Duodenal mucosa (tissue), 2 donors: Measurements from ENCODE around the gene GALK1.
"Not testable (repeated sequence)": the region's sequence is repeated elsewhere in the genome, so short reads cannot be mapped to it uniquely, and the experiment has no call there.

Experiments used
- H3K27ac ChIP-seq: one replicate; pipeline ENCODE4 v1.7.0; 2013; ENCODE audit warnings: low read depth, low read length
- H3K27me3 ChIP-seq, 2 donors: one replicate each; pipeline ENCODE4 v1.7.0; 2013; ENCODE audit warnings: low read length in 2 of 2, control low read depth in 1 of 2; ENCODE audit not compliant: insufficient read depth in 2 of 2, control insufficient read depth in 1 of 2
- H3K36me3 ChIP-seq, 2 donors: one replicate each; pipeline ENCODE4 v1.7.0; 2013; ENCODE audit warnings: low read length in 2 of 2, control low read depth in 1 of 2; ENCODE audit not compliant: insufficient read depth in 2 of 2, control insufficient read depth in 1 of 2
- H3K4me1 ChIP-seq, 2 donors: one replicate each; pipeline ENCODE4 v1.7.0; 2013; ENCODE audit warnings: low read length in 2 of 2, control low read depth in 1 of 2; ENCODE audit not compliant: insufficient read depth in 2 of 2, control insufficient read depth in 1 of 2
- H3K4me3 ChIP-seq, 2 donors: one replicate each; pipeline ENCODE4 v1.7.0; 2013; ENCODE audit warnings: low read length in 2 of 2, low read depth in 1 of 2
- H3K9ac ChIP-seq, 2 donors: one replicate each; pipeline ENCODE4 v1.7.0; 2013; ENCODE audit warnings: low read length in 2 of 2, low read depth in 1 of 2
- H3K9me3 ChIP-seq, 2 donors: one replicate each; pipeline ENCODE4 v1.7.0; 2013; ENCODE audit warnings: low read length in 2 of 2, control low read depth in 1 of 2; ENCODE audit not compliant: control insufficient read depth in 1 of 2

Gene GALK1

DNA sequence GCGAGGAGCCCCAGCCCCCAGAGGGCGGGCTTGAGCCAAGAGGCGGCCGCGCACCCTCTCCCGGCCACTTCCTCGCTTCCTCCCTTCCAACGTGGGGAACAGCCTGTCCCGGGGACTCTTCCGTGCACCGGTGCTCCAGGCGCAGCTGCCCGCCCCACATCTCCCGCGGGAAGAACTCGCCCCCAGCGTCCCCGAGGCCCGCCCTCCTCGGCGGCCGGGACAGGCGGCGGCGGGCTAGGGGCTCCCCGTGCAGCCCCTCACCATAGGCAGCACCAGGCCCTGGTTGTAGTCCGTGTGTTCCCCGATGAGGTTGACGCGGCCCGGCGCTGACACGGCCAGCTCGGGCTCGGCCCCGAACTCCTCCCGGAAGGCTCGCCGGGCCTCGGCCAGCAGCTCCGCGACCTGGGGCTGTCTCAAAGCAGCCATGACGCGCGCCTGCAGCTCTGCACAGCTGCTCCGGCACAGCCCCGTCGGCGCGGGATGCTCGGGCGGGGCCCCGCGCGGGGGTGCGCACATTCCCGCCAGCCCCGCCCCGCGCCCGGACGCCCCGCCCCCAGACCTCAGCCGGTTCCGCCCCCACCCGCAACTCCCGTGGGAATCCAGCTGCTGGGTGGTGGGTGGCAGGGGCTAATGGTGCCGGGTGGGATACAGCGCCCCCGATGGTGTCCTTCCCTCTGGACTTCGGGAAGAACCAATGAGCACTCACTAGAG is at the start of gene GALK1:
TSS of gene GALK1 (minus strand) at position 482 of the 711 bp plus-strand sequence. CDS start at position 426, 56 bp downstream.
- Histone ChIP-seq H3K27me3 (no peaks in the 10 kb centered on the region), H3K4me1 (peaks cover 17 to 23% of the 10 kb centered on the region in 2 donors), H3K9me3 (no peaks in the 10 kb centered on the region), H3K36me3 (peaks cover 0 to 8% of the 10 kb centered on the region in 2 donors), H3K27ac (peak within 1 kb of the TSS; percentile 75), H3K9ac (peak within 1 kb of the TSS; percentile 76 to 86), H3K4me3 (peak within 1 kb of the TSS; percentile 77 to 83)

DNA sequence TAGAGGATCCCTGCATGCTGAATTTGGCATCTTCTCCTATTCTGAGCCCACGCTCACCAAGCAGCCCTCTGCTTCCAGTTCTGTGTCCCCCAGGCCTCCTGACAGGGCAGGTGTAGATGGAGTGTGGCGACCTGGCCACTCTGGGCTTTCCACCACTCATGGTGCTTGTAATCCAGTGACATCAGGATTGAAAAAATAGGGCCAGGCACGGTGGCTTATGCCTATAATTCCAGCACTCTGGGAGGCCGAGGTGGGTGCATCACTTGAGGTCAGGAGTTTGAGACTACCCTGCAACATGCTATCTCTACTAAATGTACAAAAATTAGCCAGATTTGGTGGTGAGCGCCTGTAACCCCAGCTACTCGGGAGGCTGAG is 49.0 kb upstream of the GALK1 start:
- peaks cover 0 to 6% of the 10 kb centered on the region in 2 donors for H3K4me1 ChIP-seq
- no peak overlapping the region for H3K4me3 ChIP-seq
- no peaks in the 10 kb centered on the region for H3K27me3 ChIP-seq
- H3K36me3 ChIP-seq, result peaks cover 41 to 81% of the 10 kb centered on the region in 2 donors
- H3K9me3 ChIP-seq, result no peaks in the 10 kb centered on the region
- H3K9ac ChIP-seq, result no peak overlapping the region
- H3K27ac ChIP-seq, result no peak overlapping the region

DNA sequence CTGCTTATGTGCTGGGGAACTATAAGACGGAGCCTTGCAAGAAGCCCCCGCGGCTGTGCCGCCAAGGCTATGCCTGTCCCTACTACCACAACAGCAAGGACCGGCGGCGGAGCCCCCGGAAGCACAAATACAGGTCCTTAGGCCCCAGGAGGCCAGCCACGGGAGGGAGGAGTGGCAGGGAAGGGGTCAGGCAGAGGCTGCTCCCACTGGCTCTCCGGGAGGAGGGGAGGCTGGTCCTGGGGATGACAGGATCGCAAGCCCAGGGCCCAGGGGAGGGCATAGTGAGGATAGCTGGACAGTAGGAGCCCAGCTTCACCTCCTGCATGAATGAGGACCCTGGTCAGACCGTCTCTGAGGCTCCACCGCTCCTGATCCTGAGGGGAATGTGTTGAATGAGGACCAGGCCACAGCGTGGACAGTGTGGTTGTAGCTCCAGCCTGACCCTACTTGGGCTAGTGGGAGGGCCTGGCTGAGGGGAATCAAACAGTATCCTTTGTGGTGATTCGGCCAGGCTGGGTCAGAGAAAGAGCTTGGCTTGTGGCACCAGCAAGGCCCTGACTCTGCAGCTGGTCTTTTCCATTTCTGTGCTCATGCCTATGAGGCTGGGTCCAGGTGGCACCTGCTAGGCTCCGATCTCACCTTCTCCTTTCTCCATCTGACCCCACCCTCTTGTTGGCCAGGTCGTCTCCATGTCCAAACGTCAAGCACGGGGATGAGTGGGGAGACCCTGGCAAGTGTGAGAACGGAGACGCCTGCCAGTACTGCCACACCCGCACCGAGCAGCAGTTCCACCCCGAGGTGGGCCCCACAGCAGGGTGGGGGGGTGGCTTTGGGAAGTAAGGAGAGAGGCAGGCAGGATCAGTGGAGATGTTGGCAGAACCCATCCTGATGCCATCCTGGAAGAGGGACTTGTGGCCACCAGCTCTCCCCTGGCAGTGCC is 48.4 kb upstream of the GALK1 start:
- Histone ChIP-seq H3K27me3 (no peaks in the 10 kb centered on the region), H3K9ac (no peak overlapping the region), H3K4me3 (no peak overlapping the region), H3K9me3 (no peaks in the 10 kb centered on the region), H3K4me1 (peaks cover 0 to 6% of the 10 kb centered on the region in 2 donors), H3K36me3 (peaks cover 35 to 75% of the 10 kb centered on the region in 2 donors), H3K27ac (no peak overlapping the region)

DNA sequence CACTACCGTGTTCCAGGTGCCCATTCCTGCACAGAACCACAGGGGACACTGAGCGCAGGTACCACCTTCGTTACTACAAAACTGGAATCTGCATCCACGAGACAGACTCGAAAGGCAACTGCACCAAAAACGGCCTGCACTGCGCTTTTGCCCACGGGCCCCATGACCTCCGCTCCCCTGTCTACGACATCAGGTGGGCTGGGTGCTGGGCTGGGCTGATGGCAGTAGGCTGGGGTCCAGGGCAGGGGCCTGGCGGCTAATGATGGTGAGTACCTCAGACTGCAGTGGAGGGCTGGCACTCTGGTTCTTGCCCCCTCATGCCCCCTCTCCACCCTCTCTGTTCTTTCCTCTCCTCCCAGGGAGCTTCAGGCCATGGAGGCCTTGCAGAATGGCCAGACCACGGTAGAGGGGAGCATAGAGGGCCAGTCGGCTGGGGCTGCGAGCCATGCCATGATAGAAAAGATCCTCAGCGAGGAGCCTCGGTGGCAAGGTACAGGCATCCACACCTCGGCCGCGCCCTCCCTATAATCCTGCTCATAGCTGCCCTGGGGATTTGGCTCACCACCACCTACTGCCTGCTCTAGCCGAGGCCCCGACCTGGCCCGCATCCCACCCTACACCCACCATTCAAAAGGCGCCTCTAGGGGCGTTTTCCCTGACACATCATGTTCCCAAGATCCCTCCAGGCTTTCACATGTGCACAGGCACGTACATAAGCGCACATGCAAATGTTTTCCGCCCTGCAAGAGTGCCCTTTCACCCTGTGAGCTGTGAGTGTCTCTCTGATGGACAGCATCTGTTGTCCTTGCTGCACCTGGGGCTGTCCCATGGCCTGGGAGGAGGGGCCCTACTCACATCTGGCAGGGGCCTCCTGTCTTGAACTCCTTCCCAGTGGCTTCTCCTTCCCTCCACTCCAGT is 47.4 kb upstream of the GALK1 start:
- Histone ChIP-seq H3K36me3 (peaks cover 33 to 65% of the 10 kb centered on the region in 2 donors), H3K4me1 (peaks cover 0 to 6% of the 10 kb centered on the region in 2 donors), H3K9me3 (no peaks in the 10 kb centered on the region), H3K9ac (no peak overlapping the region), H3K4me3 (no peak overlapping the region), H3K27me3 (no peaks in the 10 kb centered on the region), H3K27ac (no peak overlapping the region)

DNA sequence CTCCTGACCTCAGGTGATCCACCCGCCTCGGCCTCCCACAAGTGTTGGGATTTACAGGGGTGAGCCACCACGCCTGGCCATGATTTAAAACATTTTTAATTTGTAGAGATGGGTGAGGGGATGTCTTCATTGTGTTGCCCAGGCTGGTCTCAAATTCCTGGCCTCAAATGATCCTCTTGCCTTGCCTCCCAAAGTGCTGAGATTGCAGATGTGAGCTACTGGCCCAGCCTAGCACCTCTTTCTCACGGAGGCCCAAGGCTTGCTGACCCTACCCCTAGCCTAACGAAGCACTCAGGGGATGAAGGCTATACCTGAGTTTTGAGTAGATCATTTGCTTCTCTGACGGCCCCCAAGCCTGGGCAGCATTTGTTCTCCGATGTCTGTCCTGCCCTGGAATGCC is 46.2 kb upstream of the GALK1 start:
- Histone ChIP-seq H3K4me1 (peaks cover 0 to 6% of the 10 kb centered on the region in 2 donors), H3K27me3 (no peaks in the 10 kb centered on the region), H3K9ac (no peak overlapping the region), H3K36me3 (peaks cover 23 to 53% of the 10 kb centered on the region in 2 donors), H3K4me3 (no peak overlapping the region), H3K27ac (no peak overlapping the region), H3K9me3 (no peaks in the 10 kb centered on the region)

DNA sequence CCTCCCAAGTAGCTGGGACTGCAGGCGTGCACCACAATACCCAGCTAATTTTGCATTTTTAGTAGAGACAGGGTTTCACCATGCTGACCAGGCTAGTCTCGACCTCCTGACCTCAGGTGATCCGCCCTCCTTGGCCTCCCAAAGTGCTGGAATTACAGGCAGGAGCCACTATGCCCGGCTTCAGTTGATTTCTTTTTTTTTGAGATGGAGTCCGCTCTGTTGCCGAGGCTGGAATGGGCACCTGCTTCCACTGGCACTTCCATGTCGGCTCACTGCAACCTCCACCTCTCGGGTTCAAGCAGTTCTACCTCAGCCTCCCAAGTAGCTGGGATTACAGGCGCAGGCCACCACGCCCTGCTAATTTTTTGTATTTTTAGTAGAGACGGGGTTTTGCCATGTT is 45.8 kb upstream of the GALK1 start:
- H3K27me3 ChIP-seq, H3K9ac ChIP-seq, H3K4me1 ChIP-seq, H3K4me3 ChIP-seq, H3K27ac ChIP-seq, H3K9me3 ChIP-seq: not testable (repeated sequence)
- peaks cover 23 to 50% of the 10 kb centered on the region in 2 donors for H3K36me3 ChIP-seq

DNA sequence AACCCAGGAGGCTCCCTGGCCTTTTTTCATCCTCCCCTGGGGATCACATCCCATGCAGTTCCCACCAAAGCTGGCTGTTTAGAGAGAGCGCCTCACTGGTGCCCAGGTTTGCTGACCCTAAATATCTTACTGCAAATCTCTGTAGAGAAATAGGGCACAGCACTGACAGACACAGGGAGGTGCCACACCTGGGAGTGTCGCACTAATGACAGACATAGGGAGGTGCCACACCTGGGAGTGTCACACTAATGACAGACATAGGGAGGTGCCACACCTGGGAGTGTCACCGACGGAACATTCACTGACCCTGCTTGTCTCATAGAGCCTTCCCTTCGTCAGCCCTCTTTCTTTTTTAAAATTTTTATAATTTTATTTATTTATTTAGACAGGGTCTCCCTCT is 45.2 kb upstream of the GALK1 start:
- H3K9me3 ChIP-seq, result no peaks in the 10 kb centered on the region
- peaks cover 0 to 6% of the 10 kb centered on the region in 2 donors for H3K4me1 ChIP-seq
- H3K27ac ChIP-seq, result no peak overlapping the region
- no peak overlapping the region for H3K4me3 ChIP-seq
- H3K9ac ChIP-seq, result no peak overlapping the region
- H3K36me3 ChIP-seq, result peaks cover 23 to 46% of the 10 kb centered on the region in 2 donors
- H3K27me3 ChIP-seq, result no peaks in the 10 kb centered on the region

DNA sequence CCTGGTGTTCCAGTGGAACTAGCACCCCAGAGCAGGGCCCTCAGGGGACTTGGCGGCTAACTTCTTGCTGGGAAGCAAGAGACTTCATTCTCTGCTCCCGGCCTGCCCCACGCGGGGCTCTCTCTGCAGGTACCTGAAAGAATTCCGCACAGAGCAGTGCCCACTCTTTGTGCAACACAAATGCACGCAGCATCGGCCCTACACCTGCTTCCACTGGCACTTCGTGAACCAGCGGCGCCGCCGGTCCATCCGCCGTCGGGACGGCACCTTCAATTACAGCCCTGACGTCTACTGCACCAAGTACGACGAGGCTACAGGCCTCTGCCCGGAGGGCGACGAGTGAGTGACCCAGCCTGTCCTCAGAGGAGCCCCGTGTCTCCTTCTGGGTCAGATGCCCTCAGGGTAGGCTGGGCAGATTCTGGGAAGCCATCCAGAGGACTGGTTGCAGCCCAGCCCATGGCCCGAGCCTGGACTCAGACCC is 44.7 kb upstream of the GALK1 start:
- no peaks in the 10 kb centered on the region for H3K9me3 ChIP-seq
- no peak overlapping the region for H3K4me3 ChIP-seq
- peaks cover 0 to 6% of the 10 kb centered on the region in 2 donors for H3K4me1 ChIP-seq
- H3K27me3 ChIP-seq, result no peaks in the 10 kb centered on the region
- peaks cover 23 to 42% of the 10 kb centered on the region in 2 donors for H3K36me3 ChIP-seq
- no peak overlapping the region for H3K9ac ChIP-seq
- no peak overlapping the region for H3K27ac ChIP-seq

DNA sequence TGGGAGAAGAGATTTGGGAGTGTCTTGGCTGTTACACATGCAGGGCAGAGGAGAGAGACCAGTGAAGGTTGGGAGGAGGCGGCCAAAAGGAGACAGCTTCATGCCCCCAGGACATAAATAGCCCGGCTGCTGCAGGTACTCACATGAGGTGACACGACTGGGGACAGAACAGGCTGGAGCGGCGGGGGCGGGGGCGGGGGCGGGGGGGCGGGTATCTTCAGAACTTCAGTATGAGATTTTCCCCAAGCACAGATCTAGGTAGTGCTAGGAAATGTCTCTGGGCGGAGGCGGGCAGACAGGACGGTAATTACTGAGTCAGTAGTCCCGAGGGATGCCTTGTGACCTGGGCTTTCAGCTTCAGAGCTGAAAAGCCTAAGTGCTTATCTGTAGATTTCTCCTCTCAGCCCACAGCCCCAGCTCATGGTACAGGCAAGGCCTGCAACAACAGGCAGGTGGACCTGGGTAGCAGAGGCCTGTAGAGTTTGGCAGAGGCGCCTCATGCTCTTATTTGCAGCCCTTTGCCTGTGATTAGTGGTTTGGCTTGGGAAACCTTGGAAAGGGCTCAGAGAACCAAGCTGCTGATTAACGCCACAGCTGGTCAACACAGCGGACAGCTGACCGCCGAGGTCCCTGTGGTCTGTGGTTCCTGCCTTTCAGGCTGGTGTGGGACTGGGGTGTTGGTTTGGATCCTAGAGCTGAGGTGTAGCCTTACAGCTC is 44.1 kb upstream of the GALK1 start:
- Histone ChIP-seq H3K4me1 (peaks cover 0 to 6% of the 10 kb centered on the region in 2 donors), H3K36me3 (peaks cover 23 to 37% of the 10 kb centered on the region in 2 donors), H3K27ac (no peak overlapping the region)

More for the DNA sequence above, 44.1 kb upstream of the GALK1 start:
- no peaks in the 10 kb centered on the region for H3K9me3 ChIP-seq
- no peak overlapping the region for H3K9ac ChIP-seq
- H3K27me3 ChIP-seq, result no peaks in the 10 kb centered on the region
- no peak overlapping the region for H3K4me3 ChIP-seq
